Measurements from ENCODE around the gene DCST1. TPM values are rescaled to one million over a fixed set of nuclear protein-coding genes. Genes with fewer than 3 reads are reported as not detected.
A peak's percentile ranks its signal among the peaks of the same experiment; 100 is the strongest.

Gene DCST1
- total and polyA plus RNA-seq, 2 of the 8 experiments (the other 6 are each of a cell fraction or from before 2014, with no cell fraction given), result not detected

GRCh38 chr1:155084722-155085503 is 51.3 kb downstream of the DCST1 start (continued):
- TF ChIP-seq SIRT6 (IDR thresholded peaks at IDR 0.05; ENCODE audit: low read length) (no peak), EZH2 (IDR thresholded peaks at IDR 0.05; ENCODE audit: low read depth, low read length, severe bottlenecking) (no peak), KDM4A (IDR thresholded peaks at IDR 0.05; ENCODE audit: low read depth, low read length, severe bottlenecking) (peak; percentile 37), GABPA (IDR thresholded peaks at IDR 0.05; ENCODE audit: borderline replicate concordance, insufficient read depth, low read length) (peak; percentile 22; the same call in 1 of the 2 replicates), ZNF274 (IDR thresholded peaks at IDR 0.05; ENCODE audit: borderline replicate concordance, extremely low read depth, low read length) (no peak), HDAC6 (IDR thresholded peaks at IDR 0.05; ENCODE audit: low read depth, low read length) (no peak), TAF1 (IDR thresholded peaks at IDR 0.05; ENCODE audit: low read depth, low read length) (peak; percentile 29; the same call in 1 of the 2 replicates), BRCA1 (IDR thresholded peaks at IDR 0.05; ENCODE audit: low read depth, low read length) (no peak), SIX5 (IDR thresholded peaks at IDR 0.05; ENCODE audit: low read depth, low read length) (no peak)
- TF ChIP-seq, protein P1, sequence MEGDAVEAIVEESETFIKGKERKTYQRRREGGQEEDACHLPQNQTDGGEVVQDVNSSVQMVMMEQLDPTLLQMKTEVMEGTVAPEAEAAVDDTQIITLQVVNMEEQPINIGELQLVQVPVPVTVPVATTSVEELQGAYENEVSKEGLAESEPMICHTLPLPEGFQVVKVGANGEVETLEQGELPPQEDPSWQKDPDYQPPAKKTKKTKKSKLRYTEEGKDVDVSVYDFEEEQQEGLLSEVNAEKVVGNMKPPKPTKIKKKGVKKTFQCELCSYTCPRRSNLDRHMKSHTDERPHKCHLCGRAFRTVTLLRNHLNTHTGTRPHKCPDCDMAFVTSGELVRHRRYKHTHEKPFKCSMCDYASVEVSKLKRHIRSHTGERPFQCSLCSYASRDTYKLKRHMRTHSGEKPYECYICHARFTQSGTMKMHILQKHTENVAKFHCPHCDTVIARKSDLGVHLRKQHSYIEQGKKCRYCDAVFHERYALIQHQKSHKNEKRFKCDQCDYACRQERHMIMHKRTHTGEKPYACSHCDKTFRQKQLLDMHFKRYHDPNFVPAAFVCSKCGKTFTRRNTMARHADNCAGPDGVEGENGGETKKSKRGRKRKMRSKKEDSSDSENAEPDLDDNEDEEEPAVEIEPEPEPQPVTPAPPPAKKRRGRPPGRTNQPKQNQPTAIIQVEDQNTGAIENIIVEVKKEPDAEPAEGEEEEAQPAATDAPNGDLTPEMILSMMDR (IDR thresholded peaks at IDR 0.05; ENCODE audit: control extremely low read depth in 1 of 3, insufficient read depth in 1 of 3, low read depth in 1 of 3, low read length in 3 of 3), result peak in 2 of 3 experiments; percentile 96 to 97; a peak in 3 of 4 replicates
